SH-SY5Y (cell line): ENCODE data around the gene QPCT.

Experiments
- GATA2 ChIP-seq: IDR thresholded peaks from 2 replicates; pipeline ENCODE4 v1.6.1; 2011; ENCODE audit warnings: mild to moderate bottlenecking, low read depth, low read length
- GATA3 ChIP-seq: IDR thresholded peaks from 2 replicates; pipeline ENCODE4 v1.6.1; 2011; ENCODE audit warnings: low read depth, mild to moderate bottlenecking, low read length, moderate library complexity

GRCh38 chr2:37422816-37423215 is 78.4 kb downstream of the QPCT start:
- no peak for TF ChIP-seq GATA3
- no peak for TF ChIP-seq GATA2
